Skeletal muscle satellite cell (primary cell): ENCODE data around the gene TP63.
A peak's percentile ranks its signal among the peaks of the same experiment; 100 is the strongest.

Experiments
- H3K27me3 ChIP-seq: 2 replicates; pipeline ENCODE4 v1.7.0; 2013; ENCODE audit warnings: low read length; ENCODE audit not compliant: control insufficient read depth, insufficient read depth
- H3K36me3 ChIP-seq: 2 replicates; pipeline ENCODE4 v1.7.0; 2013; ENCODE audit warnings: mild to moderate bottlenecking, control low read depth, low read length; ENCODE audit not compliant: insufficient read depth
- H3K4me1 ChIP-seq: 2 replicates; pipeline ENCODE4 v1.7.0; 2013; ENCODE audit warnings: low read length; ENCODE audit not compliant: control insufficient read depth, insufficient read depth
- H3K4me2 ChIP-seq: 2 replicates; pipeline ENCODE4 v1.7.0; 2013; ENCODE audit warnings: mild to moderate bottlenecking, low read length
- H3K4me3 ChIP-seq: 2 replicates; pipeline ENCODE4 v1.7.0; 2013; ENCODE audit warnings: low read length
- H3K9ac ChIP-seq: 2 replicates; pipeline ENCODE4 v1.7.0; 2013; ENCODE audit warnings: mild to moderate bottlenecking, low read depth, low read length, moderate library complexity
- H3K9me3 ChIP-seq: replicated peaks from 2 replicates; pipeline ENCODE4 v1.7.0; 2013; ENCODE audit warnings: mild to moderate bottlenecking, control low read depth, low read length

TP63 gene

DNA sequence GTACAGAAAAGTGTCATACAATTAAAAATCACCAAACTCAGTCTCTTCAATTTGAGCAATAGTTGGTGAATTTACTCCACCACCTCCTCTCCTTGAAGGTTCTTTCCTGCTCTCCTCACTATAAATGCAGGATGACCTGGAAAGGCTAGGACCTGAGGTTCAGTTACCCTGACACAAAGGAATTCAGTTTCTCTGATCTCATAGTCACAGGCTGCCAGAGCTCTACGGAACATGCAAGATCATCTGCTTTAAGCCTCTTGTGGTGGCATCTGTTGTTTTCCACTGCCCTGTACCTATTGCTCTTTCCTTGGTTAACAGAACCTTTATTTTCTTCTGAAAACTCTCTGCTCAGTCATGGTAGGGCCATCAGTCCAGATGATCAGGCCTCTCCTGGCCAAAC lies 4.9 kb upstream of the TP63 start:
- Histone ChIP-seq H3K4me1 (peaks cover 41% of the 10 kb centered on the region), H3K4me2 (no peak overlapping the region), H3K9me3 (no peaks in the 10 kb centered on the region), H3K4me3 (no peak overlapping the region), H3K36me3 (no peaks in the 10 kb centered on the region), H3K9ac (no peak overlapping the region), H3K27me3 (no peaks in the 10 kb centered on the region)

DNA sequence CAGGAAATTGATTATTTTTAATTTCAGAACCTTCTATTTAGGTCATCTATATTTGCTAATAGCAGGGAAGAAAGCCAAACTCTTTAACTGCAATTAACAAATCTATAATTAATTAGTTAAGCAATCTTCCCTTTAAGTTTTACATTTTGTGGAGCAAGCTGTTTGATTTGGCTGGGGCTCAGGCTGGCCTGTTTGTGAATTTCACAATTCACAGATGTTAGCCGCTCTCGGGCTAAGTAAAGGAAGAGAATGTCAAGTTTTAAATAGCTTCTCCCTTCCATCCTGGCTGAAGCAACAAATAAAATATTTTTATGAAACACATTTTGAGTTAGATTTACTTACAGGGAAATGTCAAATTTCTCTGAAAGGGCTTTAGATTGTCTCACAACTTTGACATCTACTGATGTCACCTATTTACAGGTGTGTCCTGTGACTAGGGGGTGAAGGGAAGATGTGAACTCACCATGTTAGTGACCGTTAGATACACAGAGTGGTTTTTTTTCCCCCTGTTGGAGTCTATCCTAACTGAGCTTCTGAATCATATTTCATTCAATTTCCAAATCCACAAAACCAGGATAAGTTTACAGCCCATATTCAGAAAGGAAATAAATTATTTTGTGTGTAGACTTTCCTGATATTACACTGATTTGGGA lies 1.3 kb upstream of the TP63 start:
- Histone ChIP-seq H3K27me3 (no peaks in the 10 kb centered on the region), H3K4me1 (peaks cover 15% of the 10 kb centered on the region), H3K4me3 (no peak overlapping the region), H3K36me3 (no peaks in the 10 kb centered on the region), H3K9ac (peak overlapping the region; percentile 10), H3K4me2 (peak overlapping the region; percentile 44), H3K9me3 (no peaks in the 10 kb centered on the region)

DNA sequence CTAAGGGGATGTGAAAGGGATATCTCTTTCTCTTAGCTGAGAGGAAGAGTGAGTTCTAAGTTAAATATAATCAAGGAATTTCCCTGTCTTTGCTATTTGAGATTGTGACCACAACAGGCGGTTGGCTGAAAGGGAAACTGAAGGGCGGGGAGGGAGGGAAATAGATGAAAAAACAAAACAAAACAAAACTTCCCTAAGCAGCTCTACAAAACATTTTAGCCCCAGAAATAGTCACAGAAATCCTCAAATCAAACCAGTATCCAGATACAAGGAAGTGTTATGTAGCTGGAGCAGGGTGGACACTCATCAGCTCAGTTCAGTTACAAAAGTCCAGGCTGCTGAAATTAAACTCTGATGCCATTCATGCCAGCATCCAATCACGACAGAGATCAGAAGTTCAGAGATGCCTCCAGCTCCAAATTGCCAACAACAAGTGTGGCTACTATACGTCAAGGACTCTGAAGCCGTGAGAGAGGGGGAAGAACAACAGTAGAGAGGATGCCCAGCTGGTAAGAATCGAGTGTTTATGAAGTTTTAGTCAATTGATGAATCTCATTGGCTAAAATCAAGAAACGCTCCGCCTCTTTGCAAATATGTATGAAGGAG lies 319 bp upstream of the TP63 start:
- H3K9ac ChIP-seq: no peak overlapping the region
- no peaks in the 10 kb centered on the region for H3K27me3 ChIP-seq
- peak overlapping the region; percentile 44 for H3K4me2 ChIP-seq
- no peaks in the 10 kb centered on the region for H3K36me3 ChIP-seq
- peaks cover 15% of the 10 kb centered on the region for H3K4me1 ChIP-seq
- no peaks in the 10 kb centered on the region for H3K9me3 ChIP-seq
- H3K4me3 ChIP-seq: peak overlapping the region; percentile 9

DNA sequence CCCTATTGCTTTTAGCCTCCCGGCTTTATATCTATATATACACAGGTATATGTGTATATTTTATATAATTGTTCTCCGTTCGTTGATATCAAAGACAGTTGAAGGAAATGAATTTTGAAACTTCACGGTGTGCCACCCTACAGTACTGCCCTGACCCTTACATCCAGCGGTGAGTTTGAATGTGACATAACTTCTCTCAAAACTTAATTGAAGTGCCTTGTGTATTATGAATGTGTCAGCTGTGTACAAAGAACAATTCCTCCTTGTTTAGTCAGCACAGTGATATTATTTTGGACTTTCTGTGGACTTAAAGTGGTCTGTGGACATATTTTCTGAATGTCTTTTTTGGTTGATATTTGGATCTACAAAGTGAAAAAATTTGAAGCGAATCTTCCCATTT lies 220 bp downstream of the TP63 start:
- Histone ChIP-seq H3K9ac (no peak overlapping the region), H3K27me3 (no peaks in the 10 kb centered on the region), H3K4me2 (no peak overlapping the region), H3K4me1 (peaks cover 15% of the 10 kb centered on the region), H3K36me3 (no peaks in the 10 kb centered on the region), H3K9me3 (no peaks in the 10 kb centered on the region), H3K4me3 (no peak overlapping the region)

DNA sequence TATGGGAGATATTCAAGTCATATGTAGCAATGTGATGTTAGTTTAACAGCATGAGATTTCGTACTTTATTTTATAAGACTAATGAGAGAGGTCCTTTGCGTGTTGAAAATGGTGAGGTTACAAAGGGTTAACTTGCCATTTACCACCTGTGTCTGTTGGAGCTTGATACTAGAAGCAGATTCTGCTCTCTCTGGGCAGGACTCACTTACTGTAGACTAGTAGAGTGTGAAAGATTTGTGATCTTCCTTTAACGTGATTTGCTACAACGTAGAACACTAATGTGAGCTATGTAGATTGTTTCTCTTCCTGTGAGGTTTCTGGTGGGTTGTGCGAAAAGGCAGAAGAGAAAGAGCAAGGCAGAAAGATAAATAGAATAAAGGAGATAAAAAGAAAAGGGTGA lies 1.1 kb downstream of the TP63 start:
- Histone ChIP-seq H3K4me1 (peaks cover 15% of the 10 kb centered on the region), H3K36me3 (no peaks in the 10 kb centered on the region), H3K4me2 (no peak overlapping the region), H3K9me3 (no peaks in the 10 kb centered on the region), H3K4me3 (no peak overlapping the region), H3K9ac (no peak overlapping the region), H3K27me3 (no peaks in the 10 kb centered on the region)

DNA sequence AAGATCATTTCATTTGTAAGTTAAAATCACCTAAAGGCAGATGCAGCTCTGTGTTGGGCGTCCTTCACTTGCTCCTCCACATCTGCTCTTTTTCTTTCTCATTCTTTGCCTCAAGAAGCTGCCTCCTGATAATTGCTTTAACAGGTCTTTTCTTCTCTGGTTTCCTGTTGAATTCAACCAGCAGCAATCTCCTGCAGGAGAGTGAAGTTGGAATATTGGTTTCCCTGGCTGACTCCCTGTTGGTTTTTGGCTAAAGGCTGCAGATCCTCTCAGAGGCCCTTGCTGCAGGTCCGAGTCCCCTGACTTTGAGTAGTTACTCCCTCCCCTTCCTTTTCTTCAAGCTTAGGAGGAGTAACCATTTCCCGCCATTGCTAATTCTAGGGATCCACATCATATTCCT lies 4.2 kb downstream of the TP63 start:
- Histone ChIP-seq H3K4me2 (no peak overlapping the region), H3K4me1 (peaks cover 10% of the 10 kb centered on the region), H3K36me3 (no peaks in the 10 kb centered on the region), H3K9ac (no peak overlapping the region), H3K9me3 (no peaks in the 10 kb centered on the region), H3K27me3 (no peaks in the 10 kb centered on the region), H3K4me3 (no peak overlapping the region)

GRCh38 chr3:189636048-189636447 lies 4.9 kb downstream of the TP63 start:
- Histone ChIP-seq H3K4me3 (no peak overlapping the region), H3K4me2 (no peak overlapping the region), H3K9ac (no peak overlapping the region), H3K9me3 (no peaks in the 10 kb centered on the region), H3K27me3 (no peaks in the 10 kb centered on the region), H3K4me1 (peaks cover 6% of the 10 kb centered on the region), H3K36me3 (no peaks in the 10 kb centered on the region)

- no peak overlapping the region for H3K9ac ChIP-seq
- no peaks in the 10 kb centered on the region for H3K9me3 ChIP-seq
- no peaks in the 10 kb centered on the region for H3K36me3 ChIP-seq
- no peaks in the 10 kb centered on the region for H3K4me1 ChIP-seq
- H3K27me3 ChIP-seq: no peaks in the 10 kb centered on the region
- no peak overlapping the region for H3K4me3 ChIP-seq
- no peak overlapping the region for H3K4me2 ChIP-seq
Measured at GRCh38 chr3:189637750-189638149, 6.6 kb downstream of the TP63 start.

DNA sequence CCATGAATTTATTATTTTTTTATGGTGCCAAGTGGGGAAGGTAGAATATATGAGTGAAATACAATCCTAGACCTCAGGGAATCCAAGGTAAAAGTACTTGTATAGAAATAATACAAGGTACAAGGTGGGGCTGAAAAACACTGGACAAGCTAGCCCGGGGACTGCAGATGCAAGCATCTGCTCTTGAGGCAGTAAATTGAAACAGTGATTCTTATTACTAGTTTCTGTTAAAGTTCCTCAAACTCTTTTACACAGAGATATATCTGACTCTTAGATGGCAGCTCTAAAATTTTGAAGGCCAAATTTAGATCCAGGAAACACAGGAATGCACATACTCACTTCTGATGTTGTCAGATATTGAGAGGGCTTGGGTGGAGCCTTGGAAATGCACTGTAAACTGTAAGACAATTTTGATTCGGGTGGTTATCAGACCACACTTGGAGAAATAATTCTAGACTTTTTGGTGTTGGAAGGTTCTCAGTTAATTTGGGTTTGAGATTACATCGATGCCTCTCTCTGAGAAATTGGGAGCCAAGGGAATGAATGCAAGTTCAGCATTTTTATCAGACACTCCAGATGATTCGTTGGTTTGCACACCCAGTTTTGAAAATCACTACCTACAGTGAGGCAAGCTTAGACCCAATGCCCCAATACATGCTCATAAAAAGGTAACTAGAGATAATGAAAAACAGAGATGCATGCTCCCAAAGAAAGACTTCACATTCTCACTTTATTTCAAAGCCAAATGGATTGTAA lies 7.3 kb downstream of the TP63 start:
- H3K9me3 ChIP-seq: no peaks in the 10 kb centered on the region
- H3K27me3 ChIP-seq: no peaks in the 10 kb centered on the region
- H3K4me1 ChIP-seq: no peaks in the 10 kb centered on the region
- no peak overlapping the region for H3K4me2 ChIP-seq
- H3K4me3 ChIP-seq: no peak overlapping the region
- H3K9ac ChIP-seq: no peak overlapping the region
- no peaks in the 10 kb centered on the region for H3K36me3 ChIP-seq

GRCh38 chr3:189641776-189642175 lies 10.6 kb downstream of the TP63 start:
- H3K4me2 ChIP-seq: no peak overlapping the region

GRCh38 chr3:189646853-189647542 lies 15.8 kb downstream of the TP63 start:
- Histone ChIP-seq H3K9ac (no peak overlapping the region), H3K9me3 (no peaks in the 10 kb centered on the region), H3K36me3 (no peaks in the 10 kb centered on the region), H3K4me2 (no peak overlapping the region), H3K27me3 (no peaks in the 10 kb centered on the region), H3K4me3 (no peak overlapping the region), H3K4me1 (no peaks in the 10 kb centered on the region)

More at GRCh38 chr3:189641776-189642175, 10.6 kb downstream of the TP63 start:
- Histone ChIP-seq H3K4me1 (no peaks in the 10 kb centered on the region), H3K9me3 (no peaks in the 10 kb centered on the region), H3K9ac (no peak overlapping the region), H3K36me3 (no peaks in the 10 kb centered on the region), H3K4me3 (no peak overlapping the region), H3K27me3 (no peaks in the 10 kb centered on the region)
